NCI-H2081 treated with DMSO at 0.1 percent for 48 hours (cell line): Measurements from ENCODE around the gene LUZP1.

Experiments used
- DNase-seq: peaks from one replicate; lab custom pipeline; 2025; lab: John Stamatoyannopoulos, UW

LUZP1 gene

DNA sequence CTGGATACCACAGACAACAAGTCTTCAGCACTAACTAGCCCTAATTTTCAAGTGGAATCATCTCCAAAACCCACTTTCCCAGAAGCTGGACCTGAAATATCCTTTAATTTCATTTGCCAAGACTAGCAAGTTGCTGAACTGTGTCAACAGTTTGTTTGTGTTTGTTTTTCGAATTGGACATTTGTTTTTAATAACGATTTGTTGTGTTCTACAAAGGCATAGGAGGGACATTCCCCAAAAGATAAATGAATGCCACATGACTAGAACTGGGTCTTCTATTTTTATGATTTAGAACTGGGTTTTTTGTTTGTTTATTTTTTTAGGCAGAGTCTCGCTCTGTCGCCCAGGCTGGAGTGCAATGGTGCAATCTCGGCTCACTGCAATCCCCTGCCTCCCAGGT, 17.9 kb downstream of the LUZP1 start:
- no peak for DNase-seq

- no peak for DNase-seq
Observed at GRCh38 chr1:23150125-23150524, 18.5 kb downstream of the LUZP1 start.

- DNase-seq = no peak
Observed at GRCh38 chr1:23149114-23149513, 19.5 kb downstream of the LUZP1 start.

- DNase-seq = no peak
Observed at GRCh38 chr1:23148084-23148483, 20.6 kb downstream of the LUZP1 start.

DNA sequence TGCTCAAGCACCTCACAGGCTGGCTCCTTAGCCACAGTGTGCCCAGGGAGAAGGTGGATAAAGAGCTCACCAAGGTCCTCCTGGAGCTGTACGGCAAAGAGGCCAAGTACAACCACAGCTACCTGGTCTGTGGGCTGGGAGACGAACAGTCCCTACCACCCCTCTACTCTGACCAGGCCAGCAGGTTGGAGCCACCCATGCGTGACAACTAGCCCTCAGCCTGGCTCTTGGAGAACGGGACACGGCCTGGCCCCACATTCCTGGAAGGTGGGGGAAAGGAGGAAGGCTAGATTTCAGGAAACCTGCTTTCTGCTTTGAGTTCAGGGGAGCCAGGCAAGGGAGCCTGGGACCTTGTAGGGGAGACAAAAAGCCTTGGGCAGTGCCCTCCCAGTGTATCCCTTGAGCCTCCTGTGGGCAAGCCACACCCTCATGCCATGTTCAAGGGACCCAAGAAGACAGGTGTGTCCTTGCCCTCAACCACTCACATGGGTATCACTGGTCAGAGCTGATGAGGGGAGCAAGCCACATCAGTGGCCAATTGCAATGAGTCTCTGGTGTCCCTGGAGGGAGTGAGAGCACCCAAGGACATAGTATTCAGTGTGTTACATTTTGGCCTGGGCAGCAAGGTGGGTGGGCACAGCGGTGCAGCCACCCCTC, 27.6 kb downstream of the LUZP1 start:
- no peak for DNase-seq

- DNase-seq = no peak
Observed at GRCh38 chr1:23135268-23135667, 33.4 kb downstream of the LUZP1 start.

- no peak for DNase-seq
Observed at GRCh38 chr1:23134055-23134454, 34.6 kb downstream of the LUZP1 start.

DNA sequence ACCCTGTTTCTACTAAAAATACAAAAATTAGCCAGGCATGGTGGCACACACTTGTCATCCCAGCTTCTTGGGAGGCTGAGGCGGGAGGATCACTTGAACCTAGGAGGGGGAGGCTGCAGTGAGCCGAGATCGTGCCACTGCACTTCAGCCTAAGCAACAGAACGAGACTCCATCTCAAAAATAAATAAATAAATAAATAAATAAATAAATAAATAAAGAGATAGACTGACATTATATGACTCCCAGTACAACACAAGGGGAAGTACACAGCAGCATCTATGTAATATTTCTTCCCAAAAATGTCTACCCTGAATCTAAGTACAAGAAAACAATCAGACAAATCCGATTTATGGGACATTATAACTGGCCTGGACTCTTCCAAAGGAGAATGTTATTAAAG, 35.1 kb downstream of the LUZP1 start:
- DNase-seq = no peak

DNA sequence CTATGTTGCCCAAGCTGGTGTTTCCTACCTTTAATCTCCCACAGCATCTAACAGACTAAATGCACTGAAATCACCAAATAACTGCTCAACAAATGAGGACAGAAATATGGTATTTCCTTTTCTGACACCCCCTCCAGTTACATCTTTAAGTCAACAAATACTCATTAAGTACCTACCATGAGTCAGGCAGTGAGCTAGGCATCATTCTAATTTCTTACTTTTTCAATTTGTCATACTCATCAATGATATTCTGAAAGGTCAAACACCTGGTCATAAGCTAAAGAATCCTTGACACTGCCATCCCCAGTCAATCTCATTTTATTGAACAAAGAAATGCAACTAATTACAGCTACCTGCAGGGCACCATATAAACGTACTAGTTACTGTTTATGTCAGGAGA, 36.6 kb downstream of the LUZP1 start:
- DNase-seq = no peak

DNA sequence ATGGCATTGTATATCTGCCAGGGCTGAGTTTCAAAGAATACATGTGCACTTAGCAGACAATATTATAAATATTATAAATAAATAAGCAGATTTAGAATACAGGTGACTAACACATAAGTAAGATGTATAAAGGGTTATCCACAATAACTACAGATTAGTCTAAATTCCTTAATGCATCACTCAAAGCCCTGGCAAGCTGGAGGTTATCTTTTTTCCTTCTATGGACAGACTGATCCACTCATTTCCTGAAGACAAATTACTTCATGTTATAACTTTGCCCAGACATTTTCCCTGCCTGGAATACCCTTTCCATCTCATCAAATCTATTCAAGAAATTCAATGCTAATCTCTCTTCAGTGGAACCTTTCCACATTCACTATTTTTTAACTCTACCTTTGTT, 38.8 kb downstream of the LUZP1 start:
- no peak for DNase-seq

DNA sequence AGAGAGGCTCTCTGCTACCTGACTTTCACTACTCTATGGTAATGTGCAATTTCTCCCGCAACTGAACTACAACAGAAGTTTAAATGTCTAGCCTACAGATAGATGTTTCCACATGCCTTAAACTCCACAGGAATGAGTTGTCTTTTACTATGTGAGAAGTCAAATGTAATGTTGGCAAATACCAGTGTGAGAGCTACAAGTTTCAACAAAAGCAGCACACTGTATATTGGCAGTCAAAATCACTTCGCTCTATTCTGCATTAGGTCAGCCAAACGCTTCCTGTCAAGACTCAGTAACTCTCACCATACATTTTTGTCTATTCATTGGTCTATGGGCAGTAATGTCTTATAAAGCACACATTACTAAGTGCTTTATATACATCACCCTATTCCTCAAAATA, 41.9 kb downstream of the LUZP1 start:
- DNase-seq = no peak

DNA sequence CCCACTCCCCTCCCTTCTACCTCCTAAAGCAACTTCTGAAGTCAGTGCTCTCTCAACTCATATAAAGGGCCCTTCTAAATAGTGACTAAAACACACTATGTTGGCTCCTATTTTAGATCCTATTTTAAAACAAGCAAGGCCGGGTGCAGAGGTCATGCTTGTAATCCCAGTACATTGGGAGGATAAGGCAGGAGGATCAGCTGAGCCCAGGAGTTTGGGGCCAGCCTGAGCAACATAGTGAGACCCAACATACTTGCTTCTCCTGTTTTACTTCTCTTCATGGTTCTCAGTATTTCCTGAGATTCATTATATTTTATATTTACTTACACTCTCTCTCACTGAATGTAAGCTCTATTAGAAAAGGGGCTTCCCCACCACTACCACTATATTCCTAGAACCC, 42.5 kb downstream of the LUZP1 start:
- no peak for DNase-seq

DNA sequence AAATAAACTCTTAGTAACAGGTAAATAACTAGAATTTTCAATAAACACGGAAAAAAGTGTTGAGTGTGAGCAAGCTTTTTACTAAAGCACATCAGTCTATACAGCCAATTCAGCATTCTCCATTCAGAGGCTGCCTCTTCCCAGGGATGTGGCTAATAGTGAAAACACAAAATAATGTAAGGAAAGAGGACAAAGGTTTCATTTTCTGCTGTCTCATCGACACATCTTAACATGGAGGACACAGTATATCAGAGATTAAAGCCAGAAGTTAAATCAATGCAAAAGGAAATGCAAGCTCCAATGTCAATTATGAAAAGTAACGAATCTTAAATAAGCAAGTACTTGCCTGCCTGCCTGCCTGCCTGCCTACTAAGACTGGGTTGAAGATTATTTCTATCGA, 43.2 kb downstream of the LUZP1 start:
- no peak for DNase-seq

DNA sequence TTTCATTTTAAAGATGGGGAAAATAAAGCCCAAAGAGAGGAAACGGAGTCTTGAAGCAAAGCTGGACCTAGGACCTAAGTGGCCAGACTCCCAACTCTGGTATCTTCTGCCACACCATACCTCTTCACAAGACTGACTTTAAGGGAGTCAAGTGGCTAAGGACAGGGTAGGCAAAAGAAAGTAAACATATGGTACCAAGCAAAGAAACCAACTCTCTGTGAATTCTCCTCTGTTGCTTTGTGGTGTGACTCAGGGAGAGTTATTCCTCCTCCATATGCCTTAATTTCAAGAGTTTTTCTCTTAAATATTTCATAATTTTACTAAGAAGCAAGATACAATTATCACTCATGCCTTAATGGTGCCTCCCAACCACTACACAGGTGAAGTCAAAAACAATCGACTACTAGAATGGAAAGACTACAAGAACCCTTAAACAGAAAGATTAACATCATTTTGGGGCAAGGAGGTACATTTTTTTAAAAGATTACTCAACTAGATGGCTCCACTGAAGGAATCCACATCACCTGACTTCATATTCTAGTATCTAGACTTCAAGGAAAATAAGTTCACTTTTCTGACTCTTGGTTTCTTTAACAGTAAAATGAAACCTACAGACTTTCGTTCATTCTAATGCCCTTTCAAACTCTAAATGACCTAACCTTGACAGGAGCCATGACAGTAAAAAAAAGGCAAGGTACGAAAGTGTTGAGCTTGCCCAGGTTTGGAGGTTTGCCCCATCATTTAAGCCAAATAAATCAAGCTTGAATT, 44.2 kb downstream of the LUZP1 start:
- DNase-seq = no peak

GRCh38 chr1:23123528-23123927, 45.1 kb downstream of the LUZP1 start:
- no peak for DNase-seq

DNA sequence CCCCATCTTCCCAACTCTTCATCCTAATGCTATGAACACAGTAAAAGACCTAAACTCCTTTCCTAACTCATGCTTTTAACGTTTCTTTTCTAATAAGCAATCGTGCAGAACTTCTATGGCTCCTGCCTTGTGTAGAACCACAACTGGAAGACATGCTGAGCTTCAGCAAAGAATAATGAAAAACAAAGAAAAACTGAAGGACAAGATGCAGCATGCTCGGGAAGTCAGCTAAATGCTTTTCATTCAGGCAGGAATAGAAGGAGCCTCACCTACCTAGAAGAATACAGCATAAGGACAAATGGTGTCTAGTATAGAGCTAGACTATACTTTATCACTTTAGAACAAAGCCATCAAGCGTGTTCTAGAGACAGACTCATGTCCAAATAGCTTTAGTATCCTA, 45.9 kb downstream of the LUZP1 start:
- DNase-seq = no peak

DNA sequence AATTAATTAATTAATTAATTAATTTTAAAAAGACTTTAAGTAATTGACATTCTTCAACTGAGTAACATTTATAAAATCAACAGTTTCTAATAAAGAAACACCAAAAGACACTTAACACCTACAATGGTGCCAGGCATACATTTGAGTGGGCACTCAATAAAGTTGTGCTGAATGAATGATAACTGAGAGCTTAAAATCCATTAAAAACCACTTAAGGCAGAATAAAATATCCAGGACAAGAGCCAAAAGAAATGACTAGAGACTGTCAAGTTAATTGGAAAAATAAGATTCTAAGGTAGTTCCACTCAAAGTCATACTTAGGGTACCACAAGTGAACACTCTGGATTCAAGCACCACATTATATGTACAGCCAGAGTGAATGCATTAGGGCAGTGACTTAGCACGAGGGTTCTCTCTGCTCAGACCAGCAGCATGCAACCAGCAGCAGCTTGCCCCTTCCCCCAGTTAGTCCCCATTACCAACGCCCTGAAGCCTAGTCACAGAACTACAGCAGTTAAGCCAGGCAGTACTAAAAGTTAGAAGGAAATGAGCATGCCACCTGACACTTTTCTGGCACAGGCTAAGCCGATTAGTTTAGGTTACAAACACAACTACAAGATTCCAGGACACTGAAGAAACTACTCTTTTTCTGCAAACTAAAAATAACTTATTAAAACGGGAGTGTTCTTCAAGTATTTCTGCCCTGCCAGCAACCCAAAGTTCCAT, 46.5 kb downstream of the LUZP1 start:
- DNase-seq = no peak

- DNase-seq = no peak
Observed at GRCh38 chr1:23120383-23120782, 48.3 kb downstream of the LUZP1 start.

DNA sequence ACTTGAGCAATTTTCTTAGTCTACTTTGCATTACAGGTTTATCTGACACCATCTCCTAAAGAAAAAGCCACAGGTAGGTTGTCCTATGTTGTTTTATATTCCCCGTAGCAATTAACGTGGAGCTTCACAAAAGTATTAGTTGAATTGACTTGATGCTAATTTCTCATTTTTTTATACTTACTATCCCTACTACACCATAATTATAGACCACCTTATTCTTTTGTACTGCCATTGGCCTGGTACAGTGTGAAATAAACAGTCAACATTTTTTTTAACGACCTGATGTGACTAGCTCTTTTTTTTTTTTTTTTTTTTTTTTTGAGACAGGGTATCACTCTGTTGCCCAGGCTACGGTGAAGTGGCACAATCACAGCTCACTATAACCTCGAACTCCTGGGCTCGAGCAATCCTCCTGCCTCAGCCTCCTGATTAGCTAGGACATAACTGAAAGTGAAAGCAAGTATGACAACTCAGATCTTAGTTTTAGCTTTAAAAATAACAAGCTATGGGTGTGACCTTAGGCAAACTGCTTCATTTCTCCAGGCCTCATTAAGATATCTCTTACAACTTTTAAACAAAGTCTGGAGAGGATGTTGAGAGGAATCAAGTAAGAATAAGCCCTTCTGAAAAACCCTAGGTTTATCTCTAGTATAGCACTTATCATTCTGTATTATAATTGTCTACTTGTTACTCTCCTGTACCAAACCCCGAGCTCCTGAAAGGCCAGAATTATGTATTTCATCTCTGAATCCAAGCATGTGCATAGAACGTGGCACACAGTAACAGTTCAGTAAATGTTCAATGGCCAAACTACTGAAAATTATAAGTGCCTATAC, 49.5 kb downstream of the LUZP1 start:
- no peak for DNase-seq

- DNase-seq = no peak
Observed at GRCh38 chr1:23118407-23118806, 50.2 kb downstream of the LUZP1 start.

DNA sequence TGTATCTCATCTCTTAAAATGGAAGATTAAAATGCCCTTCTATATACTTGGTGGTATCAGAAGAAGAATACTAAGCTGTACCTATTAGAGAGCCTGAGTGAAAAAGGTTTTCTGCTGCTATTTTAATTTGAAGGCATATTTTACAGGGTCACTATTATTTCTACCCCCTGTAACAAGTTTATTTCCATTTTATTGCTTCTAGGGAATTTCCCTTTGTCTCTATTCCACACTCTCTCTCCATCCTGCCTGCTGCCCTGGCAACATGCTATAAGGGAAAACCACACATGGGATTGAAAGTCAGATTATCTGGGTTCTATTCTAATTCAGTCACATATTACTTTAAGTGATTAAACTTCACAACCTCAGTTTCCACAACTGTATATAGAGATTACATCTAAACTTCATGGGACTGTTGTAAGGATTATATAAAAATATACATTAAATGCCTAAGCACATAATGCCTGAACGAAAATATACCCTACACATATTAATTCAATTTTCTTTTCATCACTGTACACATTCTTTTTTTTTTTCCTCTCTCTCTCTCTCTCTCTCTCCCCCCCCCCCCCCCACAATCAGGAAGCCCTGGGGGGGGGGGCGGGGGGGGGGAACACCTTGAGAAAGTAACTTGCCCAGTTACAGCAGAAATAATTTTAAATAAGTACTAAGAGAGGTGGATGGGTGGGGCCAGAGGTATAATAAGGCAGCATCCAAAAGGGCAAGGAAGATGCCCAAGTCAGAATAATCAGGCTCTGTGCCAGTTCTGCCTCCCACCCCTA, 51.5 kb downstream of the LUZP1 start:
- no peak for DNase-seq
